HG03108 (cell line): ENCODE results near the gene CD52.
A peak's percentile ranks its signal among the peaks of the same experiment; 100 is the strongest.
"Not testable (repeated sequence)": the region's sequence is repeated elsewhere in the genome, so short reads cannot be mapped to it uniquely, and the experiment has no call there.

ENCODE experiments used
- ATAC-seq: cut with Tn5 transposase; IDR thresholded peaks from one replicate; pipeline ENCODE4 v1.9.1; 2021; ENCODE audit warnings: moderate library complexity; ENCODE audit not compliant: unreplicated experiment

Gene CD52

GRCh38 chr1:26297057-26297790 lies 20.5 kb upstream of the CD52 start:
- no peak for ATAC-seq

DNA sequence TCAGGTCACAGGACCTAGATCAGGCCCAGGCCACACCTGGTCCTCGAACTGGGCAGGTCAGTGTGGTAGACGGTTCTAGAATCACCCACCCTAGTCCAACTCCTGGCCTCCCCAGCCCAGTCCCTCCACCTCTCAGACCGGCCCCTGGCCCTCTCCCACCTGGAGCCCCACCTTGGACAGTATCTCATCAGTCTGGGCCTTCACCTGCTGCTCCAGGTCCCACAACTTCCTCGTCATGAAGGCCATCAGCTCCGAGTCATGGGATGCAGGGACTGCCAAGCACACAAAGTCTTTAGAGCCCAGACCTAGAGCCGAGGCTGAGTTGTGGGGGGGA lies 20.0 kb upstream of the CD52 start:
- no peak for ATAC-seq

GRCh38 chr1:26300578-26301275 lies 17.0 kb upstream of the CD52 start:
- ATAC-seq, result no peak

GRCh38 chr1:26302733-26303405 lies 14.9 kb upstream of the CD52 start:
- no peak for ATAC-seq

DNA sequence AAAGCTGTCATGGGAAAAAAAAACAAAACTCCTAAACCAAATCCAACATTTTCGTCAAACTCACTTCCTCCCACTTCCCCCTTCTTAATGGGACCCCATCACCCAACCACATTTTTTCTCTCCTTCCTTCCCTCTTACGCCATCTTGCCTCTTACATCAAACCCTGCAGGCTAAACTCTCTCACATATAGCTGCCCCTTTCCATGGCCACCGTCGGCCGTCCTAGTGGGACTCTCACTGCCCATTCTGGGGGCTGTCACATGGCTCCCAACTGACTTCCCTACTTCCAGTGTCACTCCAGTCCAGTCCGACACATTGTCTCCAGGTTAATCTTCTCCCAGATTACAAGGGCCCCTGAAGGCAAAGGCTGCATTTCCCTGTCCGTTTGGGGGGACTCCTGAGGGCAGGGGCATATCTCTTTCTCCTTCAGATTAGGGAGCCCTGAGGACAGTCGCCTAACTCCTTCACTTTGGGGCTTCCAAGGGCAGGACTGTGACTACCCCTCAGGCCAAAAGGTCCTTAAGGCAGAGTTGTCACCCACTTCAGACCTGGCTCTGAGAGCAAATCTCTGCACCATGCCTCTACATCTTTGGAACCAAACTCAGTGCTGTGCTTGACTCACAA lies 12.0 kb upstream of the CD52 start:
- ATAC-seq, result no peak

DNA sequence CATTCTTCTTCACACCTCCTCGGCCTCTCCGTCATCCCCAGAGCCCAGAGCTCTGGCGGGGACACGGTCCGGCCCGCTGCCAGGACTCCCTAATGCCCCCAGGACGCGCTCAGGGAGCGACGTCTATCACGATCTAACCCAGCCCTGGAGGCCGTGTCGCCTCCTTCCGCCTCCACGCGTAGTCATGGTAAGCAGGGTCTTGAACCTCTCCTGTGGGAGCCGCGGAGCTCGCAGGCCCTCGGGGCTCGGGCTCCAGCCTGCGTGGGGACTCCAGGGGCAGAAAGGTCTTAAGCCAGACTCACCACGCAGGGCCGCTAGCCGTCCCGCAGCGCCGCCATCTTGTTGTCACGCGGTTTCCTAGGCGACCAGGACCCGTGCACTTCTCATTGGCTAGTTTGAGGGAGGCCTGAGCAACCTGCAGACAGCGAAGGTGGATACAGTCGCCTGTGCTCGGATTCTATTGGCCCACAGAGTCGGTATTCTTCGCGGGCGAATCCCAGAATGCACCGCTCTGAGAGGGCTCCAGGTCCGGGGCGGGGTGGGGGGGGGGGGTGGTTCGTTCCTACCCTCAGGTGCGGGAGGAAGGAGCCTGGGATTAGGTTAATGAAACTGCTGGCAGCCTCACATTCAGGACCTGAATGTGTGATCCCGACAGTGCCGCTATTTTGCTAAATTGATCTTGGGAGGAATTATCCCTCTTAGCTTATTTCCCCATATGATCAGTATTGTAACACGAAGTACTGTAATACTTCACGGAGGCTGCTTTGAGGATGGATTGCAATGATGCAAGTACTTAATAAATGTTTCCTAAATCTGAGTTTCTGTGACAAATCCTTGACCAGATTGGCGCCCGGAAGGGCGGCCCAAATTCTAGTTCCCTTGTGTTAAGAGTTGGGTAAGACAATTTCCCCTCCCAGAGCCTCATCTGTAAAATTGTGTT lies 11.2 kb upstream of the CD52 start, which contains the start of gene UBXN11:
Gene UBXN11, minus strand, starts transcription at position 347 of the 940 bp plus-strand sequence. CDS start 3,753 bp downstream, outside the sequence.
- ATAC-seq, result peak; percentile 96

- ATAC-seq, result no peak
Observed at GRCh38 chr1:26307363-26307781, 10.4 kb upstream of the CD52 start.

DNA sequence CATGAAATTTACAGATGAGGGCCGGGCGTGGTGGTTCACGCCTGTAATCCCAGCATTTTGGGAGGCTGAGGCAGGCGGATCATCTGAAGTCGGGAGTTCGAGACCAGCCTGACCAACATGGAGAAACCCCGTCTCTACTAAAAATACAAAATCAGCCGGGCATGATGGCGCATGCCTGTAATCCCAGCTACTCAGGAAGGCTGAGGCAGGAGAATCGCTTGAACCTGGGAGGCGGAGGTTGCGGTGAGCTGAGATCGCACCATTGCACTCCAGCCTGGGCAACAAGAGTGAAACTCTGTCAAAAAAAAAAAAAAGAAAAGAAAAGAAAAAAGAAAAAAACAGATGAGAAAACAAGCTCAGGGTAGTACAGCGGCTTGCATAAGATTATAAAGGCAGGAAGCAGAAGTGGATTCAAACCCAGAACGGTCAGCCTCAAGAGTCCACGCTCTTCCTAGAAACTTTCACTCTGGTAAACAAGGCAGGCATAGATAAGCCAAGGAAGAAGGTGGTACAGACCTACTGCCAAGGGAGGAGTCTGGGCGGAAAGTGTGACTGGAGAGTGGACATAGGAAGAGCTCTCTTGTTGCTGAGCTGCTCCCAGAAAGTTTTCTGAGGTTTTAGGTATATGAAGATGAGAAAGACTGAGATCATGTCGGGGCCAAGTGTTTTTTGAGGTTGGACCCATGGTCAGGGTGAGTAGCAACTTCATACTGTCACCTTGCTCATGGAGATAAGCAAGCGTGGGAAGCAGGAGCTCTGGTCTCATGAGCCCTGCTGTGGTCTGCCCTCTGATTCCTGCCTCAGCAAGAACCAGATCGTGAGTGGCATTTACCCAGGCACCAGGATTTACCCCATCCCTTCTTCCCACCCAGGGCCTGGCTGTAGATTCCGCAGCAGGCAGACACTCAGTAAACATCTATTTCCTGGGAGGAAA lies 9.5 kb upstream of the CD52 start:
- not testable (repeated sequence) for ATAC-seq

DNA sequence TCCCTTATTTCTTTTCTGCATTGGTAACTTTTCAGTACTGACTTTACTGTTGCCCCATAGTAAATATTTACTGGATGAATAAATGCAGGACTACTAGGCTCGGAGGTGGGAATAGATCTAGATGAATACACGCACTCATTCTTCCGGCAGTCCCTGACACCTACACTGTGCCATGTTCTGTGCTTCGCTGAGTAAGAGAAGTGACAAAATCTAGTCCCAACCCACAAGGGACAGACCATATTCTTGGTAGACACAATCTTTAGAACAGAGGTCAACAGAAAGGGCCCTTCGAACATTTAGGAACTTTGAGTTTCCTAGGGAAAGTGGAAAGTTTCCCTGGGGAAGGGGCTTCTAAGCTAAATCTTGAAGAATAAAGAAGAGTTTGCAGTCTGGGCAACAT lies 3.3 kb upstream of the CD52 start:
- ATAC-seq, result no peak

DNA sequence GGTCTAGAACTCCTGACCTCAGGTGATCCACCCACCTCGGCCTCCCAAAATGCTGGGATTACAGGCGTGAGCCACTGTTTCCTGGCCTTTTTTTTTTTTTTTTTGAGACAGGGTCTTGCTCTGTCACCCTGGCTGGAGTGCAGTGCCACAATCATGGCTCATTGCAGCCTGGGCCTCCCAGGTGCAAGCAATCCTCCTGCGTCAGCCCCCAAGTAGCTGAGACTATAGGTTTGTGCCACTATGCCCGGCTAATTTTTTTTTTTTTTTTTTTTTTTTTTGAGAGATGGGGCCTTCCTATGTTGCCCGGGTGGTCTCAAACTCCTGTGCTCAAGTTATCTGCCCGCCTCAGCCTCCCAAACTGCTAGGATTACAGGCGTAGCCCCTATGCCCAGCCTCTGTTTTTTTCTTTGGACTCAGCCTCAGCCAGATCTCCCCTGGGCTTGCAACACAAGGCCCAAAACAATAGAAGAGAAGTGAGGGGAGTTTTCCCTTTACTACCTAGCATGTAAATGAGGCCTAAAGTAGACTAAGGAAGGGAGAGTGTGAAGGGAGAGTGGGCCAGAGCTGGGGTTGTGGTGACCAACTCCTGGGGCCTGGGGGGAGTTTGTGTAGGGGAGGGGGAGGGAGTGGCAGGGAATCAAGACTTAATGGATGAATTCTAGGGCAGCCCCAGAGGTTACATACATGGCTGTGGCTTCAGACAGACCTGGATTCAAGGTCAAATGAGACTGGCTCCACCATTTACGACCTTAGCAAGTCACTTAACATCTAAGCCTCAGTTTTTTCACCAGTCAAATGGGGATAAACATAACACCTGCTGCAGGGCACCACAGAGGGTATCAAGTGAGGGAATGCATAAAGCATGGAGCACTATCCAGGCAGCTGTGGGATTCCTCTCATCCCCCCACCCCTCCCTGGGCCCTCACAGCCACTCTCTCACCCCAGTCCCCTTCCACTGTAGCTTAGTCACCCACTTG lies 1.6 kb upstream of the CD52 start:
- no peak for ATAC-seq

GRCh38 chr1:26317146-26317545 lies 612 bp upstream of the CD52 start:
- ATAC-seq, result no peak

DNA sequence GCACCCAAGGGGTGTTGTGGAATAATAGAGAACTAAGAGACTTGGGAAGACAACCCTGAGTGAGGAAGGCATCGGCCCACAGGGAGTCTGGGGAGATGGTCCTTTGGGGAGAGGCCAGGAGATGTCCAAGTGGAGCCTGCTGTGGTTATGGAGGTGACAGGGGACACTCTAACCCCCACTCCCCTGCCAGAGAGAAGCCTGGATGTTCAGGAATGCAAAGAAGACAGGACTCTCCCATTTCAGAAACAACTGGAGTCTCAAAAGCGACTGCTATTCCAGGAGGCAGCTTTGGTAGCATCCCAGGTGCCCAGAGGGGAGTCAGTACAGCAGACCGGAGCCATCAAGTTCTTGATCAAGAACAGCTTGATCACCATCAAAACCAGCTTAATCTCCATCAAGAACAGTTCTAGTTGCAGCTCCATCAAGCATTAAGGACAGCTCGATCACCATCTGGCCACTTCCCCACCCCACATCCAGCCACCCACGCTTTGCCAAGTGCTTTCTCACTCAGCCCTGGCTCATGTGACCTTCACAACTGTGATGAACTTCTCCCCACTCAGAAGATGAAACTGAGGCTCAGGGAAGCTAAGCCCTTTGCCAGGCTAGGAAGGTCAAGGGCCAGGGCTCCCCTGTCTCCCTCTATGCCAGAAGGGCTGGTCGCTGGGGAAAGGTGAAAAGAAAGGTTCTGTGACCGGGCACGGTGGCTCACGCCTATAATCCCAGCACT lies 743 bp downstream of the CD52 start:
- ATAC-seq, result no peak

DNA sequence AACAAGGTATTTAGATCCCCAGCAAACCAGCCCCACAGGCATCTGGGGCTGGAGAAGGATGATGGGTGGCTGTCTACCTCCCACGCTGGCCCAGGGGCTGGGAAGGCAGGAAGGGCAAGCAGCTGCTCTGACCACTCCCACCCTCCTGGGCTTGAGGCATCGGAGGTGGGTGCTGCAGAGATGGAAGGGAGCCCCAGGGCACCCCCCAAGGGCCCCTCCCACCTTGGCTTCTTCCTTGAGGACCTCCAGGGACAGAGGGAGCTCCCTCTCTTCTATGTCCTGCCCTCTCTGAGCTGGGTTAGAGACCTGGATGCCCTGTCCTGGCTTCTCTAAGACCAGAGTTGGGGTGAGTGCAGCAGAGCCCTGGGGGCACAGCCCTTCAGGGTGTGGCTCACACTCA lies 3.1 kb downstream of the CD52 start:
- ATAC-seq, result no peak

- ATAC-seq, result peak; percentile 35
Observed at GRCh38 chr1:26321315-26322041, 3.7 kb downstream of the CD52 start.

GRCh38 chr1:26322042-26322331 lies 4.2 kb downstream of the CD52 start:
- ATAC-seq, result no peak

- ATAC-seq, result no peak
Observed at GRCh38 chr1:26323382-26323781, 5.6 kb downstream of the CD52 start.

DNA sequence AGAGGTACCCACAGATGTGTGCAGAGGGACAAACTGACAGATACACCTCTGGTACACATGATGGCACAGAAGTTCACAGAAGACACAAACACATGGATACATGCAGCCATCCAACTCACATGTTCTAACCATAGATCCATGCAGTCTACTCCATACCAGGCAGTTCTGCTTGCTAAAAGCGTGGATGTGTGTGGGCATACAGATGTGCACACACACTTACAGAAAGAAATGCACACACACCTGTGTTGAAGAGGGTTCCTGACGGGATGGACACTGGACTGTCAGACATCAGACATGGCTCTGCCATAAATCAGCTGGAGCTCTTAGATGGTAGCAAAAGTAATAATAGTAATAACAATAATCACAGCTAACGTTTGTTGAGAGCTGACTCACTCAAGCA lies 6.8 kb downstream of the CD52 start:
- no peak for ATAC-seq
